MM.1S (cell line): ENCODE data around the gene CELF3.

ENCODE experiments used
- DNase-seq: peaks from one replicate; pipeline ENCODE4 v3.0.0-alpha.2; 2015
- H2AFZ ChIP-seq: fragments of 300-600 bp; sonication (generic); 2 replicates; pipeline ENCODE4 v1.6.0; 2016; ENCODE audit warnings: antibody characterized with exemption, low read length
- H3F3A ChIP-seq: fragments of 300-600 bp; sonication (generic); 2 replicates; pipeline ENCODE4 v1.6.1; 2016; ENCODE audit warnings: mild to moderate bottlenecking, antibody characterized with exemption, low read length, moderate library complexity, mixed read lengths; ENCODE audit not compliant: insufficient read depth
- H3K27ac ChIP-seq: fragments of 300-600 bp; sonication (generic); 2 replicates; pipeline ENCODE4 v1.5.1; 2016; ENCODE audit warnings: mild to moderate bottlenecking, low read length
- H3K27me3 ChIP-seq: fragments of 300-600 bp; sonication (generic); replicated peaks from 2 replicates; pipeline ENCODE4 v1.6.0; 2016; ENCODE audit warnings: low read length; ENCODE audit not compliant: insufficient read depth
- H3K36me3 ChIP-seq: fragments of 300-600 bp; sonication (generic); replicated peaks from 2 replicates; pipeline ENCODE4 v1.6.1; 2016; ENCODE audit warnings: mild to moderate bottlenecking, low read length, mixed read lengths; ENCODE audit not compliant: insufficient read depth
- H3K4me1 ChIP-seq: fragments of 300-600 bp; sonication (generic); 2 replicates; pipeline ENCODE4 v1.6.1; 2016; ENCODE audit warnings: low read length, mixed read lengths
- H3K4me2 ChIP-seq: fragments of 300-600 bp; sonication (generic); 2 replicates; pipeline ENCODE4 v1.6.0; 2016; ENCODE audit warnings: low read depth, low read length
- H3K4me3 ChIP-seq: fragments of 300-600 bp; sonication (generic); 2 replicates; pipeline ENCODE4 v1.5.1; 2016; ENCODE audit warnings: low read length, mixed read lengths
- H3K79me2 ChIP-seq: fragments of 300-600 bp; sonication (generic); 2 replicates; pipeline ENCODE4 v1.6.1; 2016; ENCODE audit warnings: mixed run types, low read length, mixed read lengths
- H3K9ac ChIP-seq: fragments of 300-600 bp; sonication (generic); 2 replicates; pipeline ENCODE4 v1.6.1; 2016; ENCODE audit warnings: low read length, mixed read lengths
- H3K9me2 ChIP-seq: fragments of 300-600 bp; sonication (generic); replicated peaks from 2 replicates; pipeline ENCODE4 v1.6.1; 2016; ENCODE audit warnings: mild to moderate bottlenecking, low read length, mixed read lengths; ENCODE audit not compliant: insufficient read depth
- H3K9me3 ChIP-seq: fragments of 300-600 bp; sonication (generic); replicated peaks from 2 replicates; pipeline ENCODE4 v1.6.1; 2016; ENCODE audit warnings: mild to moderate bottlenecking, low read length, mixed read lengths; ENCODE audit not compliant: insufficient read depth
- H4K20me1 ChIP-seq: fragments of 300-600 bp; sonication (generic); 2 replicates; pipeline ENCODE4 v1.6.1; 2016; ENCODE audit warnings: mild to moderate bottlenecking, low read length, moderate library complexity, mixed read lengths; ENCODE audit not compliant: insufficient read depth
- CTCF ChIP-seq: fragments of 300-600 bp; sonication (generic); IDR thresholded peaks from 2 replicates; pipeline ENCODE4 v1.5.1; 2016; ENCODE audit warnings: antibody characterized with exemption, low read length, mixed read lengths
- EZH2 ChIP-seq: fragments of 300-600 bp; sonication (generic); optimal IDR thresholded peaks from 2 replicates; pipeline ENCODE3; 2017; ENCODE audit warnings: low read depth, mild to moderate bottlenecking, antibody characterized with exemption, low read length, mixed read lengths
- EZH2phosphoT487 ChIP-seq: fragments of 300-600 bp; sonication (generic); IDR thresholded peaks from 2 replicates; pipeline ENCODE4 v1.6.1; 2018; ENCODE audit warnings: antibody characterized with exemption, low read length

Gene CELF3

DNA sequence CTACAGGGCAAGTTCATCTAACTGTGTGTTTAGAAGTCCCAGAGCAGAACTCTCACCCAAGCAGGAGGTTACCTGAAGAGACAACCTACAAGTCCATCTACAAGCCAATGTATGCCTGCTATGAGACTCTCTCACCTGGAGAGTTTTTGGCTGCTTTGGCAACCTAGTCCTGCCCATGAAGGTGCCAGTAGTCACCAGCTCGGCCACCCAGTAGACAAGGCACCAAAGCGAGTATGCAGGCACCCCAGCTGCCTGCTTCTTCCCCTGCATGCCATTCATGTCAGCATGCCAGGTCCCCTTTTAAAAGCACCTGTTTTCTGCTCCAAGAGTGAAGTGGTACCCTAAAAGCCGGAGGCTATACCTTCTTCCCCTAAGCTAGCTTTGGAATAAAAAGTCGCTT, 24.9 kb upstream of the CELF3 start:
- H3K4me3 ChIP-seq: no peak overlapping the region
- no peaks in the 10 kb centered on the region for H4K20me1 ChIP-seq
- no peaks in the 10 kb centered on the region for H3K79me2 ChIP-seq
- no peaks in the 10 kb centered on the region for H3K9me3 ChIP-seq
- TF ChIP-seq EZH2 (no peak), EZH2phosphoT487 (no peak), CTCF (no peak)
- H3K9ac ChIP-seq: no peak overlapping the region
- no peak overlapping the region for H3K4me2 ChIP-seq
- no peak overlapping the region for H3K27ac ChIP-seq
- no peaks in the 10 kb centered on the region for H3K36me3 ChIP-seq
- H3K9me2 ChIP-seq: no peaks in the 10 kb centered on the region
- H3F3A ChIP-seq: no peaks in the 10 kb centered on the region
- H3K4me1 ChIP-seq: peaks cover 4% of the 10 kb centered on the region; the same call in 1 of the 2 replicates
- no peak for DNase-seq
- H2AFZ ChIP-seq: no peak overlapping the region
- no peaks in the 10 kb centered on the region for H3K27me3 ChIP-seq

DNA sequence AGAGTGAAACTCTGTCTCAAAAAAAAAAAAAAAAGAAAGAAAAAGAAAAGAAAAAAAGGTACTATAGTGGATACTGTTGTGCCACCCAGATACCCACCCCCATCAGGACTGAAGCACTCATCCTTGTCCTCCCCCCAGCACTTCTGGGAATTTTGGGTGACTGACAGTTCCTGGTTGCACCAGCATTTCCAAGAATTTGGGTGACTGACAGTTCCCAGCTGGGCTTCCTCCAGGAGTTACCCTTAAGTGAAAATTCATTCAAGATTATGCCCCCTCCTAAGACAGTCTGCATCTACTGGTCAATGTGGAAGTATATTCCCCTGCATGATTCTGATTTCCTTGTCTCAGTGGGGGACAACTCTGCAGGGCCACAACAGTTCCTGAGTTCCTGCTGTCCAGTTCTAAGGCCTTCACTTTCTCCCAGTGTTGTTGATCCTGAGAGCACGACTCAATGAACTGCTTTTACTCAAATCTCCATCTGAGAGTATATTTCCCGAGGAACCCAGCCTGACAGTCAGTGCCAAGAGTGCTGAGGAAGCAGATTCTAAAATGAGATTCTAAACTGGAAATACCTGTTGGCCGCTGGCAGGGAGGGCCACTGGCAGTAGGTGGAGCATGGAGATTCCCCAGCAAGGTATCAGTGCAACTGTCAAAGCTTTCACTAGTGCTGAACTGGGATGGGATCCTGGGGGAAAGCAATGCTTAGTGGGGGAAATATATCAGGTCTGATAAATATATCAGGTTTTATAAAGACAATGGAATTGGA, 23.2 kb upstream of the CELF3 start:
- H3K27ac ChIP-seq: no peak overlapping the region
- no peak overlapping the region for H3K9ac ChIP-seq
- no peak overlapping the region for H2AFZ ChIP-seq
- no peak for DNase-seq
- no peaks in the 10 kb centered on the region for H3K79me2 ChIP-seq
- H3K9me3 ChIP-seq: no peaks in the 10 kb centered on the region
- no peaks in the 10 kb centered on the region for H3K27me3 ChIP-seq
- H3K4me3 ChIP-seq: no peak overlapping the region
- no peaks in the 10 kb centered on the region for H3K36me3 ChIP-seq
- H4K20me1 ChIP-seq: no peaks in the 10 kb centered on the region
- H3K4me2 ChIP-seq: no peak overlapping the region
- H3K4me1 ChIP-seq: peaks cover 4% of the 10 kb centered on the region; the same call in 1 of the 2 replicates
- H3K9me2 ChIP-seq: no peaks in the 10 kb centered on the region
- H3F3A ChIP-seq: no peaks in the 10 kb centered on the region
- TF ChIP-seq CTCF (no peak), EZH2phosphoT487 (no peak), EZH2 (no peak)

- H3K9ac ChIP-seq: no peak overlapping the region
- no peaks in the 10 kb centered on the region for H3K9me3 ChIP-seq
- H3K9me2 ChIP-seq: no peaks in the 10 kb centered on the region
- H3K36me3 ChIP-seq: no peaks in the 10 kb centered on the region
- H4K20me1 ChIP-seq: no peaks in the 10 kb centered on the region
- H3K27ac ChIP-seq: no peak overlapping the region
- H2AFZ ChIP-seq: no peak overlapping the region
- no peaks in the 10 kb centered on the region for H3K27me3 ChIP-seq
- no peaks in the 10 kb centered on the region for H3K79me2 ChIP-seq
- TF ChIP-seq CTCF (no peak), EZH2phosphoT487 (no peak), EZH2 (no peak)
- peaks cover 4% of the 10 kb centered on the region; the same call in 1 of the 2 replicates for H3K4me1 ChIP-seq
- no peak overlapping the region for H3K4me2 ChIP-seq
- no peaks in the 10 kb centered on the region for H3F3A ChIP-seq
- no peak for DNase-seq
- H3K4me3 ChIP-seq: no peak overlapping the region
Observed at GRCh38 chr1:151737479-151737878, 20.9 kb upstream of the CELF3 start.
